Transverse colon (tissue), 4 donors: ENCODE measurements around the gene DCAF10.

Source experiments
- EP300 ChIP-seq: sonication (generic); formaldehyde crosslinking; IDR thresholded peaks from one replicate; pipeline ENCODE4 v1.6.1; 2017; ENCODE audit warnings: antibody characterized with exemption, low read depth
- POLR2A ChIP-seq: fragments of 450-650 bp; IDR thresholded peaks from one replicate; pipeline ENCODE4 v1.6.1; 2016; ENCODE audit warnings: antibody characterized with exemption, mild to moderate bottlenecking, moderate library complexity
- POLR2AphosphoS5 ChIP-seq, 3 donors: sonication (generic); formaldehyde crosslinking; IDR thresholded peaks; one replicate each; pipeline ENCODE4 v1.6.1; 2016; ENCODE audit warnings: antibody characterized with exemption in 3 of 3
- TF ChIP-seq, protein P1 (sequence below), 5 experiments: fragments of 200-600 bp in 3 of 5; fragments of 450-650 bp in 2 of 5; sonication (generic) in 3 of 5; IDR thresholded peaks; 1 replicate in 2 of 5; 2 replicates in 3 of 5; pipeline ENCODE4 v1.5.1; 2016 to 2017; ENCODE audit warnings: antibody characterized with exemption in 5 of 5, inconsistent platforms in 3 of 5, mild to moderate bottlenecking in 2 of 5, moderate library complexity in 1 of 5

DNA sequence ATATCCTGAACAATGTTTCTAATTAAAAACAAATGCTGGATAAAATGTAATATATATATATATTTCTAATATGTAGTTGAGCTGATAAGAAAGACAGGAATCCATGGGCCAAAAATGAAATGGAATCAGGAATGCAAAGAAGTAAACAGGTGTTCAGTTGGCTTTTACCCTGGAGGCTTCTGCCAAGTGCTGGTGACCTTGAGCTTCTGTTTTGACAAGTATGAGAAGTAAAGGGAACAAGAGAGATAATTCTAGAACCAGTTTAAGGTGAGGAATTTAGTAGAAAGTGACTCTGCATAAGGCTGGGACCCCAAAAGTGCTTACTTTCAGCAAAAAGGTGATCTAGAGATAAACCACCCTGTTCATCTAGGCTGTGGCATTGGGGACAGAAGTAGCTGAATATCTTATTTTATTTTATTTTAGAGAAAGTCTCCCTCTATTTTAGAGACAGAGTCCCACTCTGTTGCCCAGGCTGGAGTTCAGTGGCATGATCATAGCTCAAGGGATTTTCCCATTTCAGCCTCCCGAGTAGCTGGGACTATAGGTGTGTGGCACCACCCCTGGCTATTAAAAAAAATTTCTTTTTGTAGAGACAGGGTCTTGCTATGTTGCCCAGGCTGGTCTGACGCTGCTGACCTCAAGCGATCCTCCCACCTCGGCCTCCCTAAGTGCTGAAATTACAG, 27.0 kb downstream of the DCAF10 start:
- TF ChIP-seq, protein P1, sequence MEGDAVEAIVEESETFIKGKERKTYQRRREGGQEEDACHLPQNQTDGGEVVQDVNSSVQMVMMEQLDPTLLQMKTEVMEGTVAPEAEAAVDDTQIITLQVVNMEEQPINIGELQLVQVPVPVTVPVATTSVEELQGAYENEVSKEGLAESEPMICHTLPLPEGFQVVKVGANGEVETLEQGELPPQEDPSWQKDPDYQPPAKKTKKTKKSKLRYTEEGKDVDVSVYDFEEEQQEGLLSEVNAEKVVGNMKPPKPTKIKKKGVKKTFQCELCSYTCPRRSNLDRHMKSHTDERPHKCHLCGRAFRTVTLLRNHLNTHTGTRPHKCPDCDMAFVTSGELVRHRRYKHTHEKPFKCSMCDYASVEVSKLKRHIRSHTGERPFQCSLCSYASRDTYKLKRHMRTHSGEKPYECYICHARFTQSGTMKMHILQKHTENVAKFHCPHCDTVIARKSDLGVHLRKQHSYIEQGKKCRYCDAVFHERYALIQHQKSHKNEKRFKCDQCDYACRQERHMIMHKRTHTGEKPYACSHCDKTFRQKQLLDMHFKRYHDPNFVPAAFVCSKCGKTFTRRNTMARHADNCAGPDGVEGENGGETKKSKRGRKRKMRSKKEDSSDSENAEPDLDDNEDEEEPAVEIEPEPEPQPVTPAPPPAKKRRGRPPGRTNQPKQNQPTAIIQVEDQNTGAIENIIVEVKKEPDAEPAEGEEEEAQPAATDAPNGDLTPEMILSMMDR (IDR thresholded peaks at IDR 0.05) = no peak
- no peak for TF ChIP-seq POLR2AphosphoS5 (IDR thresholded peaks at IDR 0.05)
- no peak for TF ChIP-seq POLR2A
- no peak for TF ChIP-seq EP300
